ENCODE measurements around the gene PRKD1. TPM values are rescaled to one million over a fixed set of nuclear protein-coding genes. Genes with fewer than 3 reads are reported as not detected.

Gene PRKD1
- total and polyA plus RNA-seq, 7 donors: 0.65 to 2.5 (median 1.5) TPM

- no peak for DNase-seq
- no peaks in the 10 kb centered on the region for H3K4me1 ChIP-seq
- ATAC-seq: no peak
- H3K36me3 ChIP-seq (ENCODE audit: insufficient read depth in 1 of 2, low read depth in 1 of 2): no peaks in the 10 kb centered on the region
- H3K4me3 ChIP-seq: no peak overlapping the region
- TF ChIP-seq, protein P1, sequence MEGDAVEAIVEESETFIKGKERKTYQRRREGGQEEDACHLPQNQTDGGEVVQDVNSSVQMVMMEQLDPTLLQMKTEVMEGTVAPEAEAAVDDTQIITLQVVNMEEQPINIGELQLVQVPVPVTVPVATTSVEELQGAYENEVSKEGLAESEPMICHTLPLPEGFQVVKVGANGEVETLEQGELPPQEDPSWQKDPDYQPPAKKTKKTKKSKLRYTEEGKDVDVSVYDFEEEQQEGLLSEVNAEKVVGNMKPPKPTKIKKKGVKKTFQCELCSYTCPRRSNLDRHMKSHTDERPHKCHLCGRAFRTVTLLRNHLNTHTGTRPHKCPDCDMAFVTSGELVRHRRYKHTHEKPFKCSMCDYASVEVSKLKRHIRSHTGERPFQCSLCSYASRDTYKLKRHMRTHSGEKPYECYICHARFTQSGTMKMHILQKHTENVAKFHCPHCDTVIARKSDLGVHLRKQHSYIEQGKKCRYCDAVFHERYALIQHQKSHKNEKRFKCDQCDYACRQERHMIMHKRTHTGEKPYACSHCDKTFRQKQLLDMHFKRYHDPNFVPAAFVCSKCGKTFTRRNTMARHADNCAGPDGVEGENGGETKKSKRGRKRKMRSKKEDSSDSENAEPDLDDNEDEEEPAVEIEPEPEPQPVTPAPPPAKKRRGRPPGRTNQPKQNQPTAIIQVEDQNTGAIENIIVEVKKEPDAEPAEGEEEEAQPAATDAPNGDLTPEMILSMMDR (IDR thresholded peaks at IDR 0.05): no peak
- intact Hi-C loops (cut with DNase I): no loop called here
- H3K9me3 ChIP-seq: no peaks in the 10 kb centered on the region
- H3K27ac ChIP-seq: no peak overlapping the region
- H3K27me3 ChIP-seq (ENCODE audit: insufficient read depth in 3 of 3, low read length in 2 of 3): no peaks in the 10 kb centered on the region
Measured at GRCh38 chr14:29892327-29892726, 35.3 kb downstream of the PRKD1 start.

GRCh38 chr14:29885988-29886387 lies 41.7 kb downstream of the PRKD1 start:
- H3K4me1 ChIP-seq: no peaks in the 10 kb centered on the region
- intact Hi-C loops (cut with DNase I): no loop called here

GRCh38 chr14:29868000-29868399 lies 59.6 kb downstream of the PRKD1 start:
- H3K9me3 ChIP-seq: no peaks in the 10 kb centered on the region
- TF ChIP-seq, protein P1 (IDR thresholded peaks at IDR 0.05): no peak
- no peak overlapping the region for H3K27ac ChIP-seq
- intact Hi-C loops (cut with DNase I): no loop called here
- no peaks in the 10 kb centered on the region for H3K4me1 ChIP-seq
- no peaks in the 10 kb centered on the region for H3K36me3 ChIP-seq (ENCODE audit: insufficient read depth in 1 of 2, low read depth in 1 of 2)
- no peak for ATAC-seq
- no peak for DNase-seq
- no peaks in the 10 kb centered on the region for H3K27me3 ChIP-seq (ENCODE audit: insufficient read depth in 3 of 3, low read length in 2 of 3)
- WGBS, 3 donors: 74 to 78% (median 77%) methylated on average over 3 of the region's 3 CpGs
- H3K4me3 ChIP-seq: no peak overlapping the region

More at GRCh38 chr14:29885988-29886387, 41.7 kb downstream of the PRKD1 start:
- Histone ChIP-seq H3K27me3 (ENCODE audit: insufficient read depth in 3 of 3, low read length in 2 of 3) (no peaks in the 10 kb centered on the region), H3K4me3 (no peak overlapping the region), H3K36me3 (ENCODE audit: insufficient read depth in 1 of 2, low read depth in 1 of 2) (no peaks in the 10 kb centered on the region), H3K9me3 (no peaks in the 10 kb centered on the region), H3K27ac (no peak overlapping the region)
- DNase-seq: no peak
- TF ChIP-seq, protein P1 (IDR thresholded peaks at IDR 0.05): no peak
- ATAC-seq: no peak
- WGBS, 3 donors: 80 to 86% (median 86%) methylated on average over 5 of the region's 5 CpGs

- intact Hi-C loops (cut with DNase I): no loop called here
- ATAC-seq (no peak), DNase-seq (no peak)
- Histone ChIP-seq H3K27me3 (ENCODE audit: insufficient read depth in 3 of 3, low read length in 2 of 3) (no peaks in the 10 kb centered on the region), H3K9me3 (no peaks in the 10 kb centered on the region), H3K27ac (no peak overlapping the region), H3K36me3 (ENCODE audit: insufficient read depth in 1 of 2, low read depth in 1 of 2) (no peaks in the 10 kb centered on the region), H3K4me3 (no peak overlapping the region), H3K4me1 (no peaks in the 10 kb centered on the region)
- 72 to 76% (median 75%) methylated on average over 2 of the region's 2 CpGs for WGBS, 3 donors
- TF ChIP-seq, protein P1 (IDR thresholded peaks at IDR 0.05): no peak
Measured at GRCh38 chr14:29865299-29865698, 62.3 kb downstream of the PRKD1 start.

- 92 to 96% (median 94%) methylated on average over 2 of the region's 2 CpGs for WGBS, 3 donors
- Histone ChIP-seq H3K27ac (no peak overlapping the region), H3K36me3 (ENCODE audit: insufficient read depth in 1 of 2, low read depth in 1 of 2) (no peaks in the 10 kb centered on the region), H3K4me3 (no peak overlapping the region), H3K27me3 (ENCODE audit: insufficient read depth in 3 of 3, low read length in 2 of 3) (no peaks in the 10 kb centered on the region), H3K9me3 (no peaks in the 10 kb centered on the region), H3K4me1 (no peaks in the 10 kb centered on the region)
- TF ChIP-seq, protein P1 (IDR thresholded peaks at IDR 0.05): no peak
- no peak for ATAC-seq
- intact Hi-C loops (cut with DNase I): no loop called here
- DNase-seq: no peak
Measured at GRCh38 chr14:29861996-29862395, 65.7 kb downstream of the PRKD1 start.
